Tibial artery (tissue), 4 donors: Measurements from ENCODE around the gene CSMD2.

Experiments
- DNase-seq, 2 donors: peaks; one replicate each; pipeline ENCODE4 v3.0.0-alpha.2; 2019
- H3K27ac ChIP-seq, 2 donors: fragments of 200-600 bp; sonication (generic) in 1 of 2; 1 replicate in 1 of 2; 2 replicates in 1 of 2; pipeline ENCODE4 v1.5.1; 2018 to 2019; ENCODE audit warnings: mild to moderate bottlenecking in 1 of 2
- H3K27me3 ChIP-seq, 2 donors: fragments of 200-600 bp; sonication (generic) in 1 of 2; one replicate each; pipeline versions ENCODE4 v1.5.1 to v1.6.0; 2016 to 2019
- H3K36me3 ChIP-seq, 3 donors: fragments of 200-600 bp; sonication (generic) in 2 of 3; one replicate each; pipeline ENCODE4 v1.5.1; 2016 to 2019; ENCODE audit warnings: mild to moderate bottlenecking in 2 of 3
- H3K4me1 ChIP-seq, 4 donors: fragments of 200-600 bp; sonication (generic) in 2 of 4; 1 replicate in 3 of 4; 2 replicates in 1 of 4; pipeline ENCODE4 v1.5.1; 2016 to 2019
- H3K4me3 ChIP-seq, 2 donors: fragments of 200-600 bp; sonication (generic) in 1 of 2; 1 replicate in 1 of 2; 2 replicates in 1 of 2; pipeline ENCODE4 v1.5.1; 2018 to 2019; ENCODE audit warnings: mild to moderate bottlenecking in 2 of 2
- H3K9me3 ChIP-seq, 3 donors: fragments of 200-600 bp; sonication (generic) in 1 of 3; one replicate each; pipeline ENCODE4 v1.5.1; 2016 to 2019
- intact Hi-C: fragments of 100-400 bp; cut with DNase I; formaldehyde crosslinking; loops from one replicate; pipeline ENCODE4 v1.15.0; 2023; ENCODE audit warnings: low total_unique reads
- TF ChIP-seq, protein P1 (sequence below), 2 experiments: fragments of 200-600 bp in 1 of 2; fragments of 450-650 bp in 1 of 2; IDR thresholded peaks; one replicate each; pipeline ENCODE4 v1.5.1; 2017 to 2019; ENCODE audit warnings: antibody characterized with exemption in 2 of 2, mild to moderate bottlenecking in 1 of 2, moderate library complexity in 1 of 2

The CSMD2 gene

DNA sequence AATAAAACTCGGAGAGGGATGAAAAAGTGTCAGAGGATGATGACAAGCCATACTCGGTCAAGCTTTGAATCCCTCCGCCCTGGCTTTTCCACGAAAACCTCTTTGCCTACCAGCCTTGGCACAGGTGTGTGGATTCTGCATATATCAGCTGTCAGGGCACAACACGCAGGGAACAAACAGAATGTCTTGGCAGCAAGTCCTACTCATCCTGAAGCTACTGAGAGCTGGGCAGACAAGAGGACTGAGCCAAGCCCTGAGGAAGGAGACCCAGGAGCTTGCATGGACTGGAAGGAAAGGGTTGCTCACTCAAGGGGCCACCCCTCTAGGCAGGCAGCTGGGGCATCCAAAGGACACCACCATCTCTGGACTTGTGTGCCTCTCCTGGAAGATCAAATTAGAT lies 168.7 kb downstream of the CSMD2 start:
- intact Hi-C loops: no loop called here
- H3K4me3 ChIP-seq: no peak overlapping the region
- DNase-seq: no peak
- no peak overlapping the region for H3K27ac ChIP-seq
- H3K36me3 ChIP-seq: no peaks in the 10 kb centered on the region
- H3K4me1 ChIP-seq: no peaks in the 10 kb centered on the region
- H3K9me3 ChIP-seq: no peaks in the 10 kb centered on the region
- no peaks in the 10 kb centered on the region for H3K27me3 ChIP-seq
- TF ChIP-seq, protein P1, sequence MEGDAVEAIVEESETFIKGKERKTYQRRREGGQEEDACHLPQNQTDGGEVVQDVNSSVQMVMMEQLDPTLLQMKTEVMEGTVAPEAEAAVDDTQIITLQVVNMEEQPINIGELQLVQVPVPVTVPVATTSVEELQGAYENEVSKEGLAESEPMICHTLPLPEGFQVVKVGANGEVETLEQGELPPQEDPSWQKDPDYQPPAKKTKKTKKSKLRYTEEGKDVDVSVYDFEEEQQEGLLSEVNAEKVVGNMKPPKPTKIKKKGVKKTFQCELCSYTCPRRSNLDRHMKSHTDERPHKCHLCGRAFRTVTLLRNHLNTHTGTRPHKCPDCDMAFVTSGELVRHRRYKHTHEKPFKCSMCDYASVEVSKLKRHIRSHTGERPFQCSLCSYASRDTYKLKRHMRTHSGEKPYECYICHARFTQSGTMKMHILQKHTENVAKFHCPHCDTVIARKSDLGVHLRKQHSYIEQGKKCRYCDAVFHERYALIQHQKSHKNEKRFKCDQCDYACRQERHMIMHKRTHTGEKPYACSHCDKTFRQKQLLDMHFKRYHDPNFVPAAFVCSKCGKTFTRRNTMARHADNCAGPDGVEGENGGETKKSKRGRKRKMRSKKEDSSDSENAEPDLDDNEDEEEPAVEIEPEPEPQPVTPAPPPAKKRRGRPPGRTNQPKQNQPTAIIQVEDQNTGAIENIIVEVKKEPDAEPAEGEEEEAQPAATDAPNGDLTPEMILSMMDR (IDR thresholded peaks at IDR 0.05): no peak

DNA sequence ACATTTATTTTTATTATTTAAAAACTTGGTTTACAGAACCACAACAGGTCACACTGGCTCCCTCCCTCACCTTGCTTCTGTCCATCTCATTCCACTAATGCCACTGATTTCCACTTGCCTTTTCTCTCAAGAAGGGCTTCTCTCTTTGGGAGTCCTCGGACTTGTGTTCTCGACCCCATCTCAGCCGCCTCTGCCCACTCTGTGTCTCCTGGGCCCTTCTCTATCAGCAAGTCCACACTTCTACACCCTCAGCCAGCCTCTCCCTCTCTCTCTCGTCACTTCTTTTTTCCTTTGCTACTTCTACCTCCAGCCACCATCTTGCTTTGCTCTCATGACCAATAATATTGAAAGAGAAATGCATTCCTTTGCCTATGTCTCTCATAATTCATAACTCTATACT lies 171.7 kb downstream of the CSMD2 start:
- Histone ChIP-seq H3K9me3 (no peaks in the 10 kb centered on the region), H3K27me3 (no peaks in the 10 kb centered on the region), H3K36me3 (no peaks in the 10 kb centered on the region), H3K27ac (no peak overlapping the region), H3K4me3 (no peak overlapping the region), H3K4me1 (no peaks in the 10 kb centered on the region)
- DNase-seq: no peak
- intact Hi-C loops: no loop called here
- TF ChIP-seq, protein P1 (IDR thresholded peaks at IDR 0.05): no peak

DNA sequence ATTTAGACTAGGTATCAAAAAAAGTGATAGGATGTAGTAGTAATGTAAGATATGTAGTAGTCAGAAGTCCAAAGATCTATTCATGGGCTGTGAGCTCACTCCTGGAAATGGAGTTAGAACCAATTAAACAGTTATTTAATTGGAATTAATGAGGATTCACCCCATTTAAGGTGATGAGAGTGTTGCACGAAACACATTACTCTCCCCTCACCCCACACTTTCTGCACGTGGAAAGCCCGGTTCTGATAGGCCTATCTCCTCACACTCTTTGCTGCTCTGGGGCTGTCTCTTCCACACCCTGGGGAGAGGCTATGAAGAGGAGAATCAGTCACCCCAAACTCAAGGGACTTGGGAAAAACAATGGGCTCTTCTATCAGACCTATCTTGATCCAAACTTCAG lies 174.7 kb downstream of the CSMD2 start:
- DNase-seq: no peak

DNA sequence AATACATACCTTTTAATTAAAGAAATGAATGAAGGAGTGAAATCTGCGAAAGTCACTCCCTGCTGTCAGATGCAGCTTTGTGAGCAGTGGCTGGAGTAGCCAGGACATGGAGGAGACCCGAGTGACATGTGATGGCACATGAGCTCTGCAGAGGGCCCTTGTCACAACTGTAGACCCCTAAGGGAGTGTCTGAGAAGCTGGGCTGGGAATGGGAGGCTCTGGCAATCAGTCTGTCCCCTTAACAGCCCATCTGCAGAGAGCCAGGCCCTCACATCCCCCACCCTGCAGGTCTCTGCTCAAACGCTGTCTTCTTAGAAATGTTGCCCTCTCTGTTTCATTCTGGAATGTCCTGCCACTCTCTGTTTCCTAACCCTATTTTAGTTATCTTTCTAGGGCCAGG lies 176.9 kb downstream of the CSMD2 start:
- DNase-seq: no peak
- Histone ChIP-seq H3K9me3 (no peaks in the 10 kb centered on the region), H3K36me3 (no peaks in the 10 kb centered on the region), H3K4me1 (peaks cover 0 to 33% (median 22%) of the 10 kb centered on the region in 4 donors), H3K4me3 (no peak overlapping the region), H3K27me3 (no peaks in the 10 kb centered on the region), H3K27ac (no peak overlapping the region)
- TF ChIP-seq, protein P1 (IDR thresholded peaks at IDR 0.05): no peak
- intact Hi-C loops: no loop called here

More for the DNA sequence above, 174.7 kb downstream of the CSMD2 start:
- Histone ChIP-seq H3K9me3 (no peaks in the 10 kb centered on the region), H3K4me1 (peaks cover 0 to 21% (median 16%) of the 10 kb centered on the region in 4 donors), H3K27me3 (no peaks in the 10 kb centered on the region), H3K4me3 (no peak overlapping the region), H3K36me3 (no peaks in the 10 kb centered on the region), H3K27ac (no peak overlapping the region)
- intact Hi-C loops: no loop called here
- TF ChIP-seq, protein P1 (IDR thresholded peaks at IDR 0.05): no peak

DNA sequence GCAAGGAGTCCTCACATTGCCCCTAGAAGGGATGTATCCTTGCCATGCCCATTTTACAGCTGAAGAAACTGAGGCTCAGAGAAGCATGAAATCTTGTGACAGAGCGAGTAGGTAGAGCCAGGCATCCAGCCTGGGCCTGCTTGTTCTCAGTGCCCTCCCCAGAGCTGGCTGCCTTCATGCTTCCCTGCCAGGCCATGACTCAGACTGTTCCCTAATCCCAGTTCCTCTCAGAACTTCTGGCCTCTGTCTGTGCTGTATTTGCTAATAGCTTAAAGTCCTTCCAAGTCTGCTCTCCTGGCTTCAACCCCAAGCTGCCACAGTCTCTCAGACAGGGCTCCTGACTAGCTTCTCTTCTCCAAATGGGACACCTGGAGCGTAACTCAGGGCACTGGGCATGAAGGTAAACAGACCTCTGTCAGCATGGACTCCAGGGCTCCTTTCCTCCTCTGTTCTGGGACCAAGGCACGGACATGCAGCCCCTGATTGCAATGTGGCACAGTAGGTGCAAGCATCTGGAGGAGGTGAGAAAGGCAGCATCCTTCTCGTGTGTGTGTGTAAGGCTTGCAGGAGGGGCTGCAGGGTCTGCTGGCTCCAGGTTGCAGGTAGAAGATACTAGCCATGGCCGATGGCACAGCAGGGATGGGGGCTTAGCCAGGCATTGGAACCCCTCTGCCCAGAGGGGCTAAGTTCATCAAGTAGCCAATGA lies 178.5 kb downstream of the CSMD2 start:
- no peaks in the 10 kb centered on the region for H3K27me3 ChIP-seq
- no peak overlapping the region for H3K4me3 ChIP-seq
- intact Hi-C loops: no loop called here
- peak overlapping the region; percentile 62 to 70 for H3K27ac ChIP-seq
- H3K9me3 ChIP-seq: no peaks in the 10 kb centered on the region
- H3K36me3 ChIP-seq: no peaks in the 10 kb centered on the region
- peaks cover 0 to 33% (median 22%) of the 10 kb centered on the region in 4 donors for H3K4me1 ChIP-seq
- TF ChIP-seq, protein P1 (IDR thresholded peaks at IDR 0.05): no peak
- DNase-seq: peak; percentile 80 to 92
